HG02571 (cell line): ENCODE data around the gene PRKCA.
A peak's percentile ranks its signal among the peaks of the same experiment; 100 is the strongest.

ENCODE experiments used
- ATAC-seq: cut with Tn5 transposase; IDR thresholded peaks from one replicate; pipeline ENCODE4 v1.9.1; 2021; ENCODE audit warnings: mild to moderate bottlenecking, moderate library complexity; ENCODE audit not compliant: unreplicated experiment

Gene PRKCA

GRCh38 chr17:66531851-66532295 lies 229.5 kb downstream of the PRKCA start:
- no peak for ATAC-seq

GRCh38 chr17:66533572-66533971 lies 231.2 kb downstream of the PRKCA start:
- ATAC-seq = no peak

- ATAC-seq = no peak
Measured at GRCh38 chr17:66533986-66534385, 231.6 kb downstream of the PRKCA start.

GRCh38 chr17:66535611-66536010 lies 233.2 kb downstream of the PRKCA start:
- no peak for ATAC-seq

- no peak for ATAC-seq
Measured at GRCh38 chr17:66537502-66537901, 235.1 kb downstream of the PRKCA start.

- ATAC-seq = no peak
Measured at GRCh38 chr17:66538776-66539175, 236.4 kb downstream of the PRKCA start.

- no peak for ATAC-seq
Measured at GRCh38 chr17:66540131-66540781, 237.8 kb downstream of the PRKCA start.

GRCh38 chr17:66541461-66542128 lies 239.2 kb downstream of the PRKCA start:
- ATAC-seq = peak; percentile 48

- ATAC-seq = peak; percentile 92
Measured at GRCh38 chr17:66542129-66542966, 239.9 kb downstream of the PRKCA start.

- ATAC-seq = no peak
Measured at GRCh38 chr17:66542967-66543520, 240.6 kb downstream of the PRKCA start.

- no peak for ATAC-seq
Measured at GRCh38 chr17:66543526-66543925, 241.1 kb downstream of the PRKCA start.

- ATAC-seq = no peak
Measured at GRCh38 chr17:66545918-66546317, 243.5 kb downstream of the PRKCA start.

- no peak for ATAC-seq
Measured at GRCh38 chr17:66547151-66547865, 244.9 kb downstream of the PRKCA start.

GRCh38 chr17:66548158-66548557 lies 245.7 kb downstream of the PRKCA start:
- no peak for ATAC-seq

GRCh38 chr17:66548659-66549310 lies 246.4 kb downstream of the PRKCA start:
- no peak for ATAC-seq

GRCh38 chr17:66549311-66549704 lies 246.9 kb downstream of the PRKCA start:
- no peak for ATAC-seq

- no peak for ATAC-seq
Measured at GRCh38 chr17:66549731-66550207, 247.4 kb downstream of the PRKCA start.

GRCh38 chr17:66551839-66552238 lies 249.4 kb downstream of the PRKCA start:
- no peak for ATAC-seq

- no peak for ATAC-seq
Measured at GRCh38 chr17:66552371-66552770, 250.0 kb downstream of the PRKCA start.

GRCh38 chr17:66555605-66556004 lies 253.2 kb downstream of the PRKCA start:
- no peak for ATAC-seq
